HG03280 (cell line): Measurements from ENCODE around the gene GCSAM.
"Not testable (repeated sequence)": the region's sequence is repeated elsewhere in the genome, so short reads cannot be mapped to it uniquely, and the experiment has no call there.

Source experiments
- ATAC-seq: cut with Tn5 transposase; IDR thresholded peaks from one replicate; pipeline ENCODE4 v1.9.1; 2021; ENCODE audit warnings: mild to moderate bottlenecking, moderate library complexity; ENCODE audit not compliant: unreplicated experiment

The GCSAM gene

DNA sequence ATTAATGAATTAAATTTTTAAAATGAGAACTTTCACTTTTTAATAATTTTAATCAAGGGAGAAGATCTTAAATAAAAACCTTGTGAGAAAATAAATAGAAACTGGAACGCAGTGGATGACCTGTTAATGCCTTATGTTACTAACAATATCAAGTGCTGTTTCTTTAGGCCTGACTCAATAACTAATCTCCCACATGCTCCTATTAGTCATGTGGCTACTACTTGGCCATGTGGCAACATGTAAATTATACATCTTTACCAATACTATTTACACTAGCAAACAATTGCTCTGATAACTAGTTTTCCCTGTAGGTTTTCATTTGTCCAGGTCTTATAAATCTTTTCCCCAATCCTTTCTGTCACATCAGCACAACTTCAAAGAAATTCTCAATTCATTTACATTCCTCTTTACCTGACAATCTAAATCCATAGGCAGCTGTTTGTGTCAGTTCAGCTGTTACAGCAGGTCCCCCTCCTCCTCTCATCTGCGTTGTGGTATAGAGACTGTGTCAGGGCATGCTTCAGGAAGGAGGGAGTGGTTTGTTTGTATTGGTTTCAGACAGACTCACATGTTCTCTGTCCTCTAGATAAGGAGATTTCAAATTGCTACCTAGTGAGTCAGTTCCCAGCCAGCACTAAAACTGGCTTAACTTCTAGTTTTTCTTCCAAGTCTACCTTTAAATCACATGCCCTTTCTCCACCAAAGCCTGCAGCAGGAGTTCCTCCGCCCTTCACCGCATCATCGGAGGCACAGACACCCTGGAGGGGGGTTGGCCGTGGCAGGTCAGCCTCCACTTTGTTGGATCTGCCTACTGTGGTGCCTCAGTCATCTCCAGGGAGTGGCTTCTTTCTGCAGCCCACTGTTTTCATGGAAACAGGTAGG is 58.2 kb downstream of the GCSAM start:
- ATAC-seq: peak; percentile 87

DNA sequence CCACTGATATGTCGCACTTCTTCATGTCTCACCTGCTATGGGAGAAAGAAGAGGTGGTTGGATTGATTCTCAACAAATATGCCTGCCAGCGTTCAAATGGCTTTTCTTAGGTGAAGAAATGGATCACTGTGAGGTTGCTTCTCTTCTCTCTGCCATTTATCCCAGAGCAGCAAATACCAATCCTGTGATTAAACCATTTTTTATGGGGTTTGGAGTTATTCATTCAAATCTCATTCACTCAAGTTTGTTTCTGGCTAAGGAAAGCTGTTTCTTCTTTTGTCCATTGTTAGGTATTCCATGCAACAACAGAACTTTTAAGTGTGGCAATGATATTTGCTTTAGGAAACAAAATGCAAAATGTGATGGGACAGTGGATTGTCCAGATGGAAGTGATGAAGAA is 59.0 kb downstream of the GCSAM start:
- no peak for ATAC-seq

GRCh38 chr3:112072387-112073060 is 60.5 kb downstream of the GCSAM start:
- ATAC-seq: not testable (repeated sequence)
